ENCODE results near the gene MBD6. TPM values are rescaled to one million over a fixed set of nuclear protein-coding genes. Genes with fewer than 3 reads are reported as not detected.
"Not testable (repeated sequence)": the region's sequence is repeated elsewhere in the genome, so short reads cannot be mapped to it uniquely, and the experiment has no call there.

The MBD6 gene
- total and polyA plus RNA-seq, 11 donors: 11.4 to 43.3 (median 28.7) TPM

DNA sequence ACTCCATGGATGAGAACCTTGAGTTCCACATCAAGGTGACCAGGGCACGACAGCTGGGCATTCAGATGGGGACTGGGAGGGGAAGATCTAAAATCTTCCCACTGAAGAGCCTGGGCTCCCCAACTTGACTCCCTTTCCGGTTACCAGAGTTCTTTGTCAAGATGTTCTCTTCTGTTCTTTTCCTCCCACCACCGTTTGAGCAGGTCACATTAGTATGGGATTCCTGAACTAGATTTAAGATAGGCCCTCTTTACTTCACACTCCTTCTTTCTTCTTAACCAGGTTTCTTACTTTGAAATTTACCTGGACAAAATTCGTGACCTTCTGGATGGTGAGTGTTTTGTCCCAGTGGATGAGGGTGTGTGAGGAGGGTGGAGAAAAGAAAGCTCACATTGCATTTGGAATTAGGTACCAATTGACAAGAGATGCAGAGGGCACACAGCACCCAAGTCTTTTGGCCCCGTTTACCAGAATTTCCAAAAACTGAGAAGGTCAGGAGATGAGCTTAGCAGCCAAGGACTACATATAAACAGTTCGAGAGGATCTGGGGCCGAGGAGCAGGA is 41.6 kb downstream of the MBD6 start:
- TF ChIP-seq, protein P1, sequence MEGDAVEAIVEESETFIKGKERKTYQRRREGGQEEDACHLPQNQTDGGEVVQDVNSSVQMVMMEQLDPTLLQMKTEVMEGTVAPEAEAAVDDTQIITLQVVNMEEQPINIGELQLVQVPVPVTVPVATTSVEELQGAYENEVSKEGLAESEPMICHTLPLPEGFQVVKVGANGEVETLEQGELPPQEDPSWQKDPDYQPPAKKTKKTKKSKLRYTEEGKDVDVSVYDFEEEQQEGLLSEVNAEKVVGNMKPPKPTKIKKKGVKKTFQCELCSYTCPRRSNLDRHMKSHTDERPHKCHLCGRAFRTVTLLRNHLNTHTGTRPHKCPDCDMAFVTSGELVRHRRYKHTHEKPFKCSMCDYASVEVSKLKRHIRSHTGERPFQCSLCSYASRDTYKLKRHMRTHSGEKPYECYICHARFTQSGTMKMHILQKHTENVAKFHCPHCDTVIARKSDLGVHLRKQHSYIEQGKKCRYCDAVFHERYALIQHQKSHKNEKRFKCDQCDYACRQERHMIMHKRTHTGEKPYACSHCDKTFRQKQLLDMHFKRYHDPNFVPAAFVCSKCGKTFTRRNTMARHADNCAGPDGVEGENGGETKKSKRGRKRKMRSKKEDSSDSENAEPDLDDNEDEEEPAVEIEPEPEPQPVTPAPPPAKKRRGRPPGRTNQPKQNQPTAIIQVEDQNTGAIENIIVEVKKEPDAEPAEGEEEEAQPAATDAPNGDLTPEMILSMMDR (IDR thresholded peaks at IDR 0.05): no peak
- no peak for TF ChIP-seq POLR2A (IDR thresholded peaks at IDR 0.05)
- Histone ChIP-seq H3K27ac (no peak overlapping the region), H3K4me1 (no peaks in the 10 kb centered on the region), H3K4me3 (no peak overlapping the region), H3K36me3 (no peaks in the 10 kb centered on the region), H3K27me3 (peaks cover 0 to 34% (median 0%) of the 10 kb centered on the region in 9 donors), H3K9me3 (no peaks in the 10 kb centered on the region)
- 79 to 87% (median 84%) methylated on average over 7 of the region's 7 CpGs for WGBS, 4 donors
- no peak for ATAC-seq
- DNase-seq: no peak
- intact Hi-C loops (cut with DNase I): no loop called here

GRCh38 chr12:57568838-57569237 is 46.2 kb downstream of the MBD6 start:
- WGBS, 4 donors: 42 to 54% (median 44%) methylated on average over 6 of the region's 6 CpGs
- DNase-seq (no peak), ATAC-seq (no peak)
- no peak overlapping the region for H3K27ac ChIP-seq
- peaks cover 0 to 45% (median 0%) of the 10 kb centered on the region in 9 donors for H3K27me3 ChIP-seq
- H3K36me3 ChIP-seq: no peaks in the 10 kb centered on the region
- H3K9me3 ChIP-seq: no peaks in the 10 kb centered on the region
- intact Hi-C loops (cut with DNase I): no loop called here
- TF ChIP-seq, protein P1 (IDR thresholded peaks at IDR 0.05): no peak
- TF ChIP-seq POLR2A (IDR thresholded peaks at IDR 0.05): no peak
- H3K4me1 ChIP-seq: no peaks in the 10 kb centered on the region
- no peak overlapping the region for H3K4me3 ChIP-seq

- Histone ChIP-seq H3K4me3 (no peak overlapping the region), H3K27me3 (peaks cover 0 to 45% (median 0%) of the 10 kb centered on the region in 9 donors), H3K9me3 (no peaks in the 10 kb centered on the region), H3K36me3 (no peaks in the 10 kb centered on the region), H3K4me1 (no peaks in the 10 kb centered on the region), H3K27ac (no peak overlapping the region)
- intact Hi-C loops (cut with DNase I): no loop called here
- 84 to 89% (median 87%) methylated on average over 18 of the region's 18 CpGs for WGBS, 4 donors
- ATAC-seq (no peak), DNase-seq (no peak)
- TF ChIP-seq, protein P1 (IDR thresholded peaks at IDR 0.05): no peak
- TF ChIP-seq POLR2A (IDR thresholded peaks at IDR 0.05): no peak
These were observed 47.2 kb downstream of the MBD6 start for GRCh38 chr12:57569858-57570257.

DNA sequence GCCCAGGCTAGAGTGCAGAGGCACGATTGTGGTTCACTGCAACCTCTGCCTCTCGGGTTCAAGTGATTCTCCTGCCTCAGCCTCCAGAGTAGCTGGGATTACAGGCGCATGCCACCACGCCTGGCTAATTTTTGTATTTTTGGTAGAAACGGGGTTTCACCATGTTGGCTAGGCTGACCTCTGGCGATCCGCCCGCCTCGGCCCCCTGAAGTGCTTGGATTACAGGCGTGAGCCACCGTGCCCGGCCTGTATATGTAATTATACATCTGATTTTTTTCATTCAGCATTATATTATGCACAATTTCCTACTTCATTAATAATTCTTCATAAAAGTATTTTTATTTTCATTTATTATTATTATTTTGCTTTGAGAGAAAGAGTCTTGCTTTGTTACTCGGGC is 47.8 kb downstream of the MBD6 start:
- intact Hi-C loops (cut with DNase I); H3K4me3 ChIP-seq; H3K27ac ChIP-seq; ATAC-seq; H3K36me3 ChIP-seq; H3K4me1 ChIP-seq; DNase-seq; H3K9me3 ChIP-seq: not testable (repeated sequence)
- 83 to 91% (median 88%) methylated on average over 13 of the region's 13 CpGs for WGBS, 4 donors
- peaks cover 0 to 45% (median 0%) of the 10 kb centered on the region in 9 donors for H3K27me3 ChIP-seq

Data from heart left ventricle (tissue), 16 donors.